Heart left ventricle (tissue), 13 donors: ENCODE measurements around the gene CACNA1D.

Source experiments
- CTCF ChIP-seq, 12 donors: fragments of 200-600 bp; sonication (generic) in 4 of 12; IDR thresholded peaks; one replicate each; pipeline versions ENCODE4 v1.5.0 to v1.8.0; 2018 to 2022; ENCODE audit warnings: antibody characterized with exemption in 12 of 12, mild to moderate bottlenecking in 5 of 12
- POLR2A ChIP-seq, 2 donors: fragments of 450-650 bp; IDR thresholded peaks; one replicate each; pipeline ENCODE4 v1.6.1; 2017; ENCODE audit warnings: antibody characterized with exemption in 2 of 2, mild to moderate bottlenecking in 2 of 2, moderate library complexity in 2 of 2
- donor health status: ischemic (EF 13 %, LVEDD 7.1; RV severe dilation, severe dysfunction).
- donor health status: DM: no; HTN: yes; CAD: no.
- donor health status: DM: no; HTN: no; CAD: no.
- donor health status: ischemic (EF 25% LVEDD 6.9; RV normal size, moderate dysfunction).
- donor health status: ischemic (EF 25% LVEDD 5.7; RV mildly dilated, moderate dysfunction).
- donor health status: ischemic (EF 35%, LVEDD 5.7; RV mildly dilated, moderate dysfunction).
- donor health status: nonischemic (EF 11% LVEDD 7.7; RV severe dilation, severe dysfunction).
- donor health status: DM: yes; HTN: yes; CAD: no.
- donor health status: PGD.
- donor health status: ischemic (EF 29% LVEDD 5.4; RV normal size, mild dysfunction).
- donor health status: nonischemic (EF 23%, LVEDD 6.1; RV moderate dilation, normal function).

GRCh38 chr3:53502737-53503136 is 8.3 kb downstream of the CACNA1D start:
- no peak for TF ChIP-seq CTCF (IDR thresholded peaks at IDR 0.05)
- no peak for TF ChIP-seq POLR2A (IDR thresholded peaks at IDR 0.05)
